Uterus (tissue), 4 donors: ENCODE measurements around the gene JHY. TPM values are rescaled to one million over a fixed set of nuclear protein-coding genes. Genes with fewer than 3 reads are reported as not detected.

Experiments used
- small RNA-seq: library from RNA; depleted of rRNA; stranded (forward); fragments of <200 nt; gene quantifications from one replicate; pipeline ENCODE3, GENCODE V24; 2016
- total RNA-seq, 4 donors: library from RNA; depleted of rRNA in 3 of 4; stranded (reverse); fragments of >200 nt in 3 of 4; gene quantifications; one replicate each; pipeline versions ENCODE4 v1.1.0 to v1.2.4, GENCODE V29; 2014 to 2023
- donor health status: DM: yes; HTN: yes; CAD: no.

JHY gene
- total RNA-seq, 4 donors from 2014 or later: 0.88 to 9.0 (median 3.3) TPM

Small RNA genes within 50 kb of the gene (small RNA-seq; reads per million reads assigned to genes)
- gene RNU4-23P: not detected

Other genes starting within 250 kb of the JHY start
- 1 to 10 TPM in 2 of 4 donors, under 1 TPM in 2; under 0.01 to 5.8 (median 2.0) TPM for gene UBASH3B, start 227.0 kb upstream of the JHY start, total RNA-seq
- under 1 TPM in 1 of 4 donors, not detected in 3; 0.69 TPM for gene CRTAM, start 44.3 kb upstream of the JHY start, total RNA-seq
- not detected for gene BSX, start 99.1 kb downstream of the JHY start, total RNA-seq
- 1,000 to 10,000 TPM in 1 of 4 donors, 100 to 1,000 TPM in 3; 360 to 1,864 (median 476) TPM for gene HSPA8, start 179.4 kb downstream of the JHY start, total RNA-seq